Left lobe of liver (tissue), 2 donors: ENCODE measurements around the gene RBM45. TPM values are rescaled to one million over a fixed set of nuclear protein-coding genes. Genes with fewer than 3 reads are reported as not detected.
"Not testable (repeated sequence)": the region's sequence is repeated elsewhere in the genome, so short reads cannot be mapped to it uniquely, and the experiment has no call there.

ENCODE experiments used
- ATAC-seq: fragments of 200-7000 bp; cut with Tn5 transposase; one replicate; pipeline ENCODE4 v1.9.1; 2020; ENCODE audit warnings: mild to moderate bottlenecking, moderate library complexity
- DNase-seq: peaks from one replicate; pipeline ENCODE4 v3.0.0-alpha.2; 2020; ENCODE audit warnings: low spot score
- total RNA-seq: library from RNA; stranded (reverse); gene quantifications from one replicate; pipeline ENCODE4 v1.2.1, GENCODE V29; 2021
- donor health status: DM: no; HTN: no; CAD: no; lungs with moderate emphysema.
- donor health status: DM: no; HTN: yes; CAD: no.

Gene RBM45, protein sequence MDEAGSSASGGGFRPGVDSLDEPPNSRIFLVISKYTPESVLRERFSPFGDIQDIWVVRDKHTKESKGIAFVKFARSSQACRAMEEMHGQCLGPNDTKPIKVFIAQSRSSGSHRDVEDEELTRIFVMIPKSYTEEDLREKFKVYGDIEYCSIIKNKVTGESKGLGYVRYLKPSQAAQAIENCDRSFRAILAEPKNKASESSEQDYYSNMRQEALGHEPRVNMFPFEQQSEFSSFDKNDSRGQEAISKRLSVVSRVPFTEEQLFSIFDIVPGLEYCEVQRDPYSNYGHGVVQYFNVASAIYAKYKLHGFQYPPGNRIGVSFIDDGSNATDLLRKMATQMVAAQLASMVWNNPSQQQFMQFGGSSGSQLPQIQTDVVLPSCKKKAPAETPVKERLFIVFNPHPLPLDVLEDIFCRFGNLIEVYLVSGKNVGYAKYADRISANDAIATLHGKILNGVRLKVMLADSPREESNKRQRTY
- 4.0 TPM for total RNA-seq

DNA sequence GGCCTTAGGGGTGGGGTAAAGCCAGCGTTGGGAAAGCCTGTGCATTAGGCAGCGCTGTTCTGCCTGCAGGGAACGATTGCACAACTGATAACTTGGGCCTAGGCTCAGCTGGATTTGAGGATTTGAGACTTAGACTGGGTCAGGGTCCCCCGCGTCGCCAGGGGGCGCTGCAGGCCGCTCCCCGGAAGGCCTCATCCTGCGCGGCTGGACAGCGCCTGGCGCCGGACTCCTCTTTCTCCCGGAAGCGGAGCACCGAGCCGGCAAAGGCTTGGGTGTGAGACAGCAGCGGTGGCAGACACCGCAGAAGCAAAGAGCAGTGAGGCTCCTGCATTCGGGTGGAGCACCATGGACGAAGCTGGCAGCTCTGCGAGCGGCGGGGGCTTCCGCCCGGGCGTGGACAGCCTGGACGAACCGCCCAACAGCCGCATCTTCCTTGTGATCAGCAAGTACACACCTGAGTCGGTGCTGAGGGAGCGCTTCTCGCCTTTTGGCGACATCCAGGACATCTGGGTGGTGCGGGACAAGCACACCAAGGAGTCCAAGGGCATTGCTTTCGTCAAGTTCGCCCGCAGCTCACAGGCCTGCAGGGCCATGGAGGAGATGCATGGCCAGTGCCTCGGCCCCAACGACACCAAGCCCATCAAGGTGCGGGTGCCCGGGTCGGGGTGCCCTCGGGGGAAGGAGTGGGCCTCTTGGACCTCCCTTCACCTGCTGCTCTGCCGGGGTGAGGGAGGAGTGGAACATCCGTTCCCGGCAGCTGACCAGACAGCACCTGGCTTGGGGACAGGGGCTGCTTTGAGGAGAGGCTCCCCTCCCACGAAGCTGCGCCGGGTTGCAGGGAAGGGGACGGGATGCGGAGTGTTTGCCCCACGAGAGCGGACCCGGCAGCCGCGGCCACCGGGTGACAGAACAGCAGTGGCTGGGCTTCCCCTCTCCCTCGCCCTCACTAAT, at the start of gene RBM45:
TSS of gene RBM45 (plus strand) at position 236 of the 951 bp plus-strand sequence. CDS start at position 346, 110 bp downstream.
- ATAC-seq (peak; percentile 98), DNase-seq (peak; percentile 95)

DNA sequence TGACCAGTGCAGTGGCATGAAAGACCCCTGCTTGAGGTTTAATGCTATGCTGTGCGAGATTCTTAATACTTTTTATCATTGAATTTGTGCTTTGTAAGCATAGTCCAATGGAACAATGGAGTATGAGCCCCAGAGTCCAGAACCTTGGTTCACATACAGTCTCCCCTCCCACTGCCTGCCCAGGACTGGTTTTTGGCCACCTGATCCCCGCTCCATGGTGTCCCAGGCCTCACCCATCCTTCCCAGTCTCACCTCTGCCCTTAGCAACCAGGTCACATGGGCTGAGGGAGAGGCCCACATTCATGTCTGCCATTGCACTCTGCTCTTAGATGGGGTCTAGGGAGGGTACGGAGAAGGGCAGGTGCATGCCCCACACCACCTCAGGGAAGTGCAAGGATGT, 45.9 kb upstream of the RBM45 start:
- ATAC-seq = no peak
- DNase-seq = no peak

DNA sequence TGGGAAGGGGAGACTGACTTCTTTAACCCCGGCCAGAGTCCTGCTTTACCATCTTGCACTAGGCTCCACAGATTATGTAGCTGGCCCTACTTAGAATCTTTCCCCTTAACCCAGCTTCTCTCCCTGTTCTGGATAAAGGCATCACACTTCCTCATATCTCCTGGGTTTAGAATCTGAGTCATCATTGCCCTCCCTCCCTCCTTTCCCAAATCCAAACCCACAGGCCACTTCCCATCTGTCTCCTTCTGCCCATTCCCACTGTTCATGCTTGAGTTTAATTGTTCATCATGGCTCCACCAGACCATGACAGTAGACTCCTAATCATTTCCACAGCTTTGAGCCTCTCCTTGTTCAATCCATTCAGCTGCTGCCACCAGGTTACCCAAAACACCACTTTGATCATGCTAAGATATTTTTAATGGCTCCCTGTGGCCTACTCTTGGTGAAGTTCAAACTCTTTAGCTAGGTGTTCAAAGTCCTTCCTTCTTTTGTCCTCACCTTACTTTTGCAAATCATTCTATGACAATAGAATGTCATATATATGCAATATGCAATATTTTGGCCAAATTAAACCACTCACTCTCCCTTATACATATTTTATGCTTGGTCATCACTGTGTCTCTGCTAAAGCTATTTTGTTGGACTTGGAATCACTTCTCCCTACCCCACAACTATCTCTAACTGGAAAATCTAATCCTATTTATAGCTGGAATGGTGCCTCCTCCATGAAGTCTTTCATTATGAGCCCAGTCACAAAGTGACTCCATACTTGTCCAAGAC, 45.2 kb upstream of the RBM45 start:
- ATAC-seq = no peak
- DNase-seq = no peak

DNA sequence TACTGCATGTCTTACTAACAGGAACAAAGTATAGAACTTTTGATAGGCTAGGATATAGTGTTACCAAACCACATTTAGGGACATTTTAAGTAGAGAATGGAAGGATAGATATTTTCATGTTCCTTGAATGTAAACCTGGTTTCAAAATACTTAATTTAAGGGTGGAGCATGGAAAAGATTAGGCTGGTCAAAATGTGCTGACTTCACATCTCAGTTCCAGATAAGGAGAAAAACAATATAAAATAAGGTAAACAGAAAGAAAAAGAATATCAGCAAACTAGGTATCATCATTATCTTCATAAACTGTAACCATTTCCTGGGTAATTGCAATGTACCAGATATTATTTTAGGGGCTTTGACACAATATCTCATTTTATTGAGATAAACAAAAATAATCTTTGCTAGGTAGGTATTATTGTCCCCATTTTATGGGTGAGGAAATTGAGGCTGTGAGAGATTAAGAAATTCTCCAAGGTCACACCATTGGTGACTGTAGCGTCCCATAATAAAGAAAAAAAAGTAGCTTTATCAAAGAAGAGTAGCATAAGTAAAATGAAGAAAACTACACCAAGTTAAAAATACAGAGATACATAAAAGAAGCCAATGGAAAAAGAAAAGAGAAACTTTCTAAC, 43.3 kb upstream of the RBM45 start:
- ATAC-seq (no peak), DNase-seq (no peak)

DNA sequence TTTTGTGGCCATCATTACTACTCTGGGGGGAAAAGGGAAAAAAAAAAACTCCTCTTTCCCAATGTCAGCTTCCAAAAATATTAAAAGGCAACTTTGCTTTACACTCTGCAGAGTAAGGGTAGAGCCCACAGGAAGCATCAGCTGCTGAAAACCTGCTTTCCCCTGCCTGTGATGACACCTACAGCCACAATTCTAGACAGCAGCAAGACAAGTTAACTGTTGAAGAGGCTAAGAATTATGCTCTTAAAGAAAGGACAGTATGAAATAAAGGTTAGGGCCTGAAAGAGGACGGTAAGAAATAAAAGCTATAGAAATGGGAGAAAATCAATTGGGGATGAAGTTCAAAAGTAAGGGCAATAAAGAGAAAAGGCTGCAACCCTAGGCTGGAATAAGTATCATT, 42.7 kb upstream of the RBM45 start:
- DNase-seq (no peak), ATAC-seq (peak; percentile 40)

DNA sequence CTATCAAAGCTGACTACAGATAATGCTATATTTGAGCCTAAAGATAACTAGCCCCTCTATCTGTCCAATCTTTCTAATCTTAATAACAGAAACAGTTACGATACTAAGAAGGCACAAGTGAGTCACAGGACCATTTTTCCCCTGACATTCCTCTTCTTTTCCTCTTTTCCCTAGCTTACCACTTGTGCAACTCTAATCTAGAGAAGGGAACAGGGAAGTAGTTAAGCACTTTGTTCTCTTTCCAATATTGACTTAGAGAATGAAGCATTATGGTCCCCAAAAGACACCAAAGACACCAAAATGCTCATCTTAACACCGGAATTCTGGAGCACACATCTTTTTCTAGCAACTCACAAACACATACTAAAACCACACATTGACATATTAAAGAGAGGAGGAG, 41.4 kb upstream of the RBM45 start:
- DNase-seq = no peak
- no peak for ATAC-seq

DNA sequence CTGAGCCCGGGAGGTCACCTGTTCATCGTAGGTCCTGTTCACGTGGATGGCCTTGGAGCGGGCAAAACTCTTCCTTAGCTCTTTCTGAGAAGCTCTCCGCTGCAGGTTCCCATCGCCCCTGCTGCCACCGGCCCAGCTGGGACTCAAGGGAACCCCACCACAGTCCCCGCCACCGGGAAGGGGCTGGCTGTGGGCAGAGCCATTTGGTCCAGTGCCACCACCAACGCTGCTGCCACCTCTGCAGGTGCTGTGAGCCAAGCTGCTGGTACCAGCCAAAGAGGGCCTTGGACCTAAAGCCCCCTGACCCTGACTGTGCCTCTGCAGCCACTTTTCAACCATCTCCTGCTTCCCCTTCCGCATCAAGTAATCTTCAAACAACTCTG, 40.2 kb upstream of the RBM45 start:
- DNase-seq (peak; percentile 49), ATAC-seq (no peak)

DNA sequence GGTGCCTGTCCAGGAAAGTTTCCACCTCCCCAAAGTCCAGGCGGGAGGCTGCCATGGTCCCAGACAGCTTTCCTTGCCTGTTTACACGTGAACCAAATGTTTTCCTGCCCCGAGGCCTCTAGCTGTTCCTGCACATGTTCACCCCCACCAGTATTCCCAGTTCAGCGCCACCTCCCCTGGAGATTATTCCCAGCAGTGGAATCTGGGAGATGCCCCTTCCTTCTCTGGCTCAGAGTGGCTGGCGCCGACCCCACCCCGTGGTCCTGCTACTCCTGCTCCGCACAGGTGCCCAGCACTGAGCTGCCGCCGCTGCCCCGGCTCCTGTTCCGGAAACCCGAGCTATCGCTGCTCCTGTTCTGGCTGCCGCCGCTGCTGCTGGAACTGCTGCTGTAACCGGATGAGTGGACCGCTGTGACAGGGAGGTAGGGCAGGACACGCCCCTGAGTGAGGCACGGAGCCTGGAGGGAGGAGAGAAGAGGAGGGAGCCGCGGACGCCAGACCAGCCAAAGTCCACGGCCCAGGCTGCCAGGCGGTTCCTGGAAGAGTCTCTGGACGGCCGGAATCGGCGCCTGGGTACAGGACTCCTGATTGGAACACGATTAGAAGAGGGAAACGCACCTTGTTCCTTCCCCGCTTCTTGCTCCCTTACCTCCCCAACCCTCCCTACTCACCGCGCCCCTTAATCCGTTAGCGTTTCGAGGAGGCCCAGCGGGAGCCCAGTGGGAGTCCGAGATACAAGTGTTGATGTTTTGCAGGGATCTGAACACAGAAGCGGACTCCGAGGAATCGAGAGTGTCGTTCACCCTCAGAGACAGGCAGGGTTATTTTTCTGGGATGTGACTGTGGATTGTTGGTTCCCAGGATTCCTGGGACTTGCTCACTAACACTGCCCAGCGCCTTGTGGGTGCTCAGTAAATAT, 39.6 kb upstream of the RBM45 start, which contains the start of gene PDE11A:
TSS of gene PDE11A (minus strand) at position 395 of the 919 bp plus-strand sequence. CDS start at position 55, 340 bp downstream.
- ATAC-seq (peak; percentile 96), DNase-seq (peak; percentile 95)

DNA sequence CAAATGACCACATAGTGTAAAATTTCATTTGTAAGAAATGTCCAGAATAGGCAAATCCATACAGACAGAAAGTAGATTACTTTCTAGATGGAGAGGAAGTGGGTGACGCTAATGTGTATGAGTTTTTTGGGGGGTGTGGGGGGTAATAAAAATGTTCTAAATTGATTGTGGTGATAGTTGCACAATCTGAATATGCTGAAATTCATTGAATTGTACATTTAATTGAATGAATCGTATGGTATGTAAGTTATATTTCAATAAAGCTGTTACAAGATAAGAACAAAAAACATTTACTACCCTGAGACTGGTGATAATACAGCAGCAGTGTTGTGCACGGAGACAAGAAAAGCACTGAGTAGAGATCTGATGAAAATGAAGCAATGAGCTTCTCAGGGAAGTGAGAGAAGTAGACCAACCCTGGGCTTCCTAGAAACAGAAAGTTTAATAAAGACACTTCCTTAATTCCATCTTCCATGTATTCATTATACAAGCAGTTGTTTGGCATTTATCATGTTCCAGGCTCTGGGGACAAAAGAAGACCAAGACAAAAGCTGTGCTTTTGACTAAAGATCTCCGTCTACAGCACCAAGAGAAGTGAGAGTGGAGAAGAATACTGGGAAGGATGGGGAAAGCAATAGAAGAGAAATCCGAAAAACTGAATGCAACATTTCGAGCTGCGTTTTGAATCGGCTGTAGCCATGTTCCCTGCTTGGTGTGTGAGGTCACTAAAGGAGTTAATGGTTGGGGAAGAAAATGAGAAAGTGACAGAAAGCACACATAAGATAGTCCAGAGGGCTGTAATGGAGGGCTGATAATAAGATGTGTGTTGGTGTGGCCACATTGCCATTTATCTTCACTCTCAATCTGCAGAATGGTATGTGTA, 37.9 kb upstream of the RBM45 start:
- DNase-seq = no peak
- no peak for ATAC-seq

DNA sequence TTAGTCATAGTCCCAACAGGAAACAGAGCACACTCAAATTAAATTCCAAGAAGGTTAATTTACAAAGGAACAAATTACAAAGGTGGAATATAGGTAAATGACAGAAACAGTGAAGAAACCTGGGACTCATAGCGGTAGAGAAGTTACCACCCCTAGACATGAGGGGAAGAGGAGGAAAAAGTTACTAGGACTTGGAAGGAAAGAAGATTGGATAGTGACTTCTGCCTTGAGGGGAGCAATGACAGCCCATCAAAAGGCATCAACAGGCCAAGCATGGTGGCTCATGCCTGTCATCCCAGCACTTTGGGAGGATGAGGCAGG, 37.3 kb upstream of the RBM45 start:
- no peak for DNase-seq
- ATAC-seq = no peak

DNA sequence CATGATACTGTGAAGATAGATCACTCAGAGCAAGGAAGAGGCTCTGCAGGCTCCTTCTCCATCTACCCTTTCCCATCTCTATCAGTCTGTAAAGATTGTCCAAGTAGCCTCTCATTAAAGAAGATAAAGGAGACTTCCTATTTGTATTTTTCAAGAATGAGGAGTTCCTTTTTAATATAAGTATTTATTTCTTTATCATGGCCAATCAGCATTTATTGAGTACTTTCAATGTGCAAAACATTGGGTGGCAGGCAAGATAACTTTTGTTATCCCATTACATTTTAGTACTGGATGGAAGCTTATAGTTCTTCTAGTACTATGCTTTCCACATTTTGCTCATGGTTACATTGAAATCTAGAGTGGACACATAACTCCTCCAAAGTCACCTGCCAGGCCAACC, 36.1 kb upstream of the RBM45 start:
- DNase-seq (no peak), ATAC-seq (no peak)

DNA sequence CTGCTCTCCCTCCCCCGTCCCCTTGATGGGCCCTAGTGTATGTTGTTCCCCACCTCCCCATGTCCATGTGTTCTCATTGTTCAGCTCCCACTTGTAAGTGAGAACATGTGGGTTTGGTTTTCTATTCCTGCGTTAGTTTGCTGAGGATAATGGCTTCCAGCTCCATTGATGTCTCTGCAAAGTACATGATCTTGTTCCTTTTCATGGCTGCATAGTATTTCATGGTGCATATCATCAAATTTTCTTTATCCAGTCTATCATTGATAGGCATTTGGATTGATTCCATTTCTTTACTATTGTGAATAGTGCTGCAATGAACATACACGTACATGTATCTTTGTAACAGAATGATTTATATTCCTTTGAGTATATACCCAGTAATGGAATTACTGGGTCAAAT, 33.0 kb upstream of the RBM45 start:
- not testable (repeated sequence) for DNase-seq, ATAC-seq

DNA sequence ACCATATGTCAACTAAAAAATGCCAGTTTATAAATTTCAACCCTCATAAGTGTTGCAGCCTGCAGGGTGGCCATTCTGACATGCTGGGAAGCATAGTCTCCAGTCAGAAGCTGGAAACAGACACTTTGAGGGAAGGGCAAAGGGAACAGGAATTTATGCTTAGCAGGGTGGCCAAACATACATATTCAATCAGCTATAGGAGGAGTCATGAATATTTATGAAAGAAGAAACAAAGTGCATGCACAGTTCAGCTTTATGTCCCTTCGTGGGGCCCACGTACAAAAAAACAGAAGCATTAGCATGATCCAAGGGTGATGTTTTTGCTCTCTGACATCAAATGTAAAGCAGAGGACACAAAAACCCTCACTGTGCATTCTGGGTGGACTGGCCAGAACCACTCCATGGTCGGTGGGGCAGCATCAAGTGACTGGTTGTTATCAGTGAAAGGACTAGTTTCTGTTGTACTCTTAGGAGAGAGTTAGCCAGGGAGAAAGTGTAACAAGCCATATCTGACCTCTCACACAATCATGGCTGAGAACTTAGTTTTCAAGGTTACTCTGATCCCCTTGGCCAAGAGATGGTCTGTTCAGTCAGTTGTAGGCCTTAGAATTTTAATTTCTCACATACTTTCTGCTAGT, 29.7 kb upstream of the RBM45 start:
- DNase-seq (no peak), ATAC-seq (no peak)

DNA sequence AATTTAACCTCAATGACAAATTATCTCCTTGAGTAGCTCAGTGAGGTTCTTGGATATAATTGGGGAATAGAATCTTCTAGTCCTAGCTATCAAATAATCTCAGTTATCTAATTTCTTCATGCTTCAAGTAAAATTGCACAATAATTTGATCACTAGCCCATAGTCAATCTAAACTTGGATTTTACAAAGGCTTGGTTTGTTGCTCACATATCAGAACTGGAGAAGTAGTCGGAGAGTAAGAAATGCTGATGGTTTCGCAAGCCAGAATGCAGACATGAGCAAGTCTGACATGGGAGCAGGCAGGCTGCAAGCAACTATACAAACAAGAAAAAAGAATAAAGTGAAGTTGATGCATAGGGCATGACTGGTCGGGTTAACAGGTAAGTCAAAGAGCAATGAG, 28.0 kb upstream of the RBM45 start:
- DNase-seq (no peak), ATAC-seq (no peak)

DNA sequence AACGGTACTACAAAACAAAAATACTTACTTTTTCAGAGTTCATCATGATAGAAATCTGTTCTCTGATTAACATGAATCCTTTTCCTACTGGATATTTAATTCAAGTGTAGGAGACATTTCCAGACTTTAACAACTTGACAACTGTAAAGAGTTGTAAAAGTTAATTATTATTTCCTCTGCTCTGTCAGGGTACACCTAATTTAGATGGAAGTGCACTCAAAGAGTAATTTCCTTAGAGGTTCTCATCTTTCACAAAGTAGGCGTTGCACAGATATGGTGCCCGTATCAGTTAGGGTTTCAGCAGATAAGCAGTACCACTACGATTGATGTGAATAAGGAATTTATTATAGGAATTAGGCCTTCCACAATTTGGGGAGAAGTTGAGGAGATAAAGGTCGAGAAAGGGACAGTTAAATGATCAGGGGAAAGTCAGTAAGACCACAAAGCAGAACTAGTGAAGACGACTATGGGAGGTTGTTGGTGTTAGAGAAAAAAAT, 23.4 kb upstream of the RBM45 start:
- ATAC-seq = no peak

DNA sequence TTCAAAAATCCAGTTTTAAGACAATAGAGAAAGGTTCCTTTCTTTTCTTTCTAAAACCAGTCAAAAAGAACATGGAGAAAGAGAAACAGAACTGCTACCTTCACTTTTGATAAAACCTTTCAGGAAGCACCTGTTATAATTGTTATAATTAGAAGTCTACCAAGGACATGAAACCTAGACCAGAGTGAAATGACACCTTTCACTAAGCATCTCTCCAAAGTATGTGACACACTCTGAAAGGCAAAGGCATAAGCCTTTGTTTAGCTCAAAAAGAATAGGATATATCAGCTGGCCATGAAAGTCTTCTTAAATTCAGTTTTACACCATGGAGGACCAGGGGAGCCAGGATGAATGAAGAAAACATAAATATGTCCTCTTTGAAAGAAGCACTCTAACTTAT, 18.8 kb upstream of the RBM45 start:
- ATAC-seq (no peak), DNase-seq (no peak)

More for the DNA sequence above, 23.4 kb upstream of the RBM45 start:
- no peak for DNase-seq

DNA sequence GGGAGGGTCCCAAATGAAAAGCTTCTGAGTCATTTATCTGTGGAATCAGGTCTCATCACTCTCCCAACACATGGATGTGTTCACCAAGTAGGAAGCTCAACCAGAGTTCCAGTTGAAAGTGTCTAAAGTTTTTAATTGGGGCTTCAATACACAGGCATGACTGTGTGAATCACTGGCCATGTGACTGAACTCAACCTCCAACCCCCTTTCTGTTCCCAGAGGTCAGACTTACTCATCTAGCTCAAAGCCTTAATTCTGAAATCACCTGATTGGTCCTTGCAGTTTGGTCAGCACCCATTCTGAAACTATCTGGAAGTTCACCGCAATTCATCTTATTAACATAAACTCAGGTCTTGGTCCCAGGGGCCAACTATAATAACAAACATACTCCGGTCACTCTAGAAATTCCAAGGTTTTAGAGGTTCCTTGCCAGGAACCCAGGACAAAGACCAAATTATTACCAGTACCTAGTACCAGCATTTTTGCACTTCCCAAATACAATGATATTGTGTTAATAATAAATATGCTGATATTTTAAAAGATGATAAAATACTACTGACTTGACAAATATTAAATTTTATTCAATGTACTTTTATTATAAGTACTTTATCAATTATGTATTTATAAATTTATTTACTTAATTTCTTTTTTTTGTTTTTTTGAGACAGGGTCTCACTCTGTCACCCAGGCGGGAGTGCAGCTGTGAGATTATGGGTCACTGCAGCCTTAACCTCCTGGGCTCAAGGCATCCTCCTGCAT, 10.7 kb upstream of the RBM45 start:
- ATAC-seq (no peak), DNase-seq (no peak)
